Neural cell (in vitro differentiated cells): Measurements from ENCODE around the gene LIPA. TPM values are rescaled to one million over a fixed set of nuclear protein-coding genes. Genes with fewer than 3 reads are reported as not detected.
A peak's percentile ranks its signal among the peaks of the same experiment; 100 is the strongest.

ENCODE experiments used
- H2AFZ ChIP-seq: fragments of 200-600, 300-800 bp; sonication (generic), shearing (Covaris generic); 2 replicates; pipeline ENCODE4 v1.6.0; 2014; ENCODE audit warnings: low read depth, mild to moderate bottlenecking, antibody characterized with exemption, low read length, moderate library complexity
- H3F3A ChIP-seq: fragments of 200-600 bp; shearing (Covaris generic); 2 replicates; pipeline ENCODE4 v1.6.1; 2016; ENCODE audit warnings: mild to moderate bottlenecking, moderate library complexity, mixed read lengths, antibody characterized with exemption, low read length; ENCODE audit not compliant: insufficient read depth, poor library complexity, severe bottlenecking
- H3K27ac ChIP-seq: fragments of 200-600, 300-800 bp; sonication (generic), shearing (Covaris generic); 2 replicates; pipeline ENCODE4 v1.5.1; 2014; ENCODE audit warnings: mild to moderate bottlenecking, low read length, moderate library complexity
- H3K27me3 ChIP-seq: fragments of 300-800, 200-600 bp; sonication (generic), shearing (Covaris generic); 2 replicates; pipeline ENCODE4 v1.6.0; 2014; ENCODE audit warnings: mild to moderate bottlenecking, low read depth, low read length, moderate library complexity; ENCODE audit not compliant: insufficient read depth
- H3K36me3 ChIP-seq: fragments of 300-800, 200-600 bp; sonication (generic), shearing (Covaris generic); 2 replicates; pipeline ENCODE4 v1.5.1; 2014; ENCODE audit warnings: mild to moderate bottlenecking, antibody characterized with exemption, low read length, moderate library complexity; ENCODE audit not compliant: insufficient read depth
- H3K4me2 ChIP-seq: fragments of 300-800, 200-600 bp; sonication (generic), shearing (Covaris generic); 2 replicates; pipeline ENCODE4 v1.6.0; 2014; ENCODE audit warnings: mild to moderate bottlenecking, low read length
- H3K4me3 ChIP-seq: fragments of 300-800, 200-600 bp; sonication (generic), shearing (Covaris generic); 2 replicates; pipeline ENCODE4 v1.5.1; 2014; ENCODE audit warnings: mild to moderate bottlenecking, low read length, moderate library complexity
- H3K79me2 ChIP-seq: fragments of 200-600 bp; shearing (Covaris generic); replicated peaks from 2 replicates; pipeline ENCODE4 v1.6.0; 2014; ENCODE audit warnings: mild to moderate bottlenecking, low read length, moderate library complexity; ENCODE audit not compliant: insufficient read depth
- H3K9ac ChIP-seq: fragments of 300-800, 200-600 bp; sonication (generic), shearing (Covaris generic); 2 replicates; pipeline ENCODE4 v1.6.1; 2016; ENCODE audit warnings: mild to moderate bottlenecking, low read length, mixed read lengths
- H3K9me2 ChIP-seq: fragments of 200-600 bp; shearing (Covaris generic); 2 replicates; pipeline ENCODE4 v1.6.1; 2016; ENCODE audit warnings: mild to moderate bottlenecking, low read length, mixed read lengths; ENCODE audit not compliant: insufficient read depth
- H3K9me3 ChIP-seq: fragments of 200-600, 300-800 bp; sonication (generic), shearing (Covaris generic); 2 replicates; pipeline ENCODE4 v1.6.1; 2016; ENCODE audit warnings: mild to moderate bottlenecking, mixed run types, low read length, moderate library complexity, mixed read lengths
- H4K20me1 ChIP-seq: fragments of 200-600 bp; shearing (Covaris generic); 2 replicates; pipeline ENCODE4 v1.6.1; 2016; ENCODE audit warnings: mild to moderate bottlenecking, mixed run types; ENCODE audit not compliant: insufficient read depth
- CTCF ChIP-seq: fragments of 450-650 bp; IDR thresholded peaks from 2 replicates; pipeline ENCODE4 v1.5.1; 2014; ENCODE audit warnings: antibody characterized with exemption, mild to moderate bottlenecking, moderate library complexity; ENCODE audit not compliant: poor library complexity, severe bottlenecking
- EP300 ChIP-seq: fragments of 450-650 bp; conservative IDR thresholded peaks from 2 replicates; pipeline ENCODE4 v1.6.1; 2014; ENCODE audit warnings: antibody characterized with exemption, mild to moderate bottlenecking, moderate library complexity; ENCODE audit not compliant: poor library complexity, severe bottlenecking
- EZH2 ChIP-seq: fragments of 200-600, 300-800 bp; shearing (Covaris generic), sonication (generic); IDR thresholded peaks from 2 replicates; pipeline ENCODE4 v1.6.1; 2014; ENCODE audit warnings: antibody characterized with exemption, low read length, borderline replicate concordance, mild to moderate bottlenecking; ENCODE audit not compliant: insufficient read depth, poor library complexity, severe bottlenecking
- POLR2AphosphoS5 ChIP-seq: IDR thresholded peaks from 2 replicates; pipeline ENCODE4 v1.6.1; 2012
- RAD21 ChIP-seq: fragments of 450-650 bp; conservative IDR thresholded peaks from 2 replicates; pipeline ENCODE4 v1.6.1; 2014; ENCODE audit warnings: antibody characterized with exemption, mild to moderate bottlenecking, moderate library complexity
- REST ChIP-seq: IDR thresholded peaks from 2 replicates; pipeline ENCODE4 v1.6.1; 2012; ENCODE audit warnings: borderline replicate concordance
- SMC3 ChIP-seq: fragments of 450-650 bp; conservative IDR thresholded peaks from 2 replicates; pipeline ENCODE4 v1.6.1; 2014; ENCODE audit warnings: antibody characterized with exemption, mild to moderate bottlenecking, moderate library complexity; ENCODE audit not compliant: poor library complexity
- TAF1 ChIP-seq: IDR thresholded peaks from 2 replicates; pipeline ENCODE4 v1.6.1; 2012; ENCODE audit warnings: low read depth
- polyA plus RNA-seq: library from polyadenylated mRNA; depleted of rRNA; stranded (reverse); fragments of >200 nt; gene quantifications from 2 replicates; pipeline ENCODE4 v1.2.3, GENCODE V29; 2014

LIPA gene
- polyA plus RNA-seq, 1 donor from 2014 or later, result 20.8 TPM

GRCh38 chr10:89283936-89284475, 32.4 kb upstream of the LIPA start:
- peak overlapping the region; percentile 56 for H3K9ac ChIP-seq
- no peaks in the 10 kb centered on the region for H3K9me3 ChIP-seq
- peak overlapping the region; percentile 66 for H3K4me2 ChIP-seq
- peak overlapping the region; percentile 81 for H3K27ac ChIP-seq
- no peaks in the 10 kb centered on the region for H4K20me1 ChIP-seq
- H3F3A ChIP-seq, result peaks cover 3% of the 10 kb centered on the region
- H3K79me2 ChIP-seq, result no peaks in the 10 kb centered on the region
- no peaks in the 10 kb centered on the region for H3K9me2 ChIP-seq
- peak overlapping the region; percentile 56 for H3K4me3 ChIP-seq
- TF ChIP-seq REST, result peak; percentile 68
- no peak for TF ChIP-seq RAD21
- no peaks in the 10 kb centered on the region for H3K36me3 ChIP-seq
- H2AFZ ChIP-seq, result peak overlapping the region; percentile 25
- no peaks in the 10 kb centered on the region for H3K27me3 ChIP-seq

DNA sequence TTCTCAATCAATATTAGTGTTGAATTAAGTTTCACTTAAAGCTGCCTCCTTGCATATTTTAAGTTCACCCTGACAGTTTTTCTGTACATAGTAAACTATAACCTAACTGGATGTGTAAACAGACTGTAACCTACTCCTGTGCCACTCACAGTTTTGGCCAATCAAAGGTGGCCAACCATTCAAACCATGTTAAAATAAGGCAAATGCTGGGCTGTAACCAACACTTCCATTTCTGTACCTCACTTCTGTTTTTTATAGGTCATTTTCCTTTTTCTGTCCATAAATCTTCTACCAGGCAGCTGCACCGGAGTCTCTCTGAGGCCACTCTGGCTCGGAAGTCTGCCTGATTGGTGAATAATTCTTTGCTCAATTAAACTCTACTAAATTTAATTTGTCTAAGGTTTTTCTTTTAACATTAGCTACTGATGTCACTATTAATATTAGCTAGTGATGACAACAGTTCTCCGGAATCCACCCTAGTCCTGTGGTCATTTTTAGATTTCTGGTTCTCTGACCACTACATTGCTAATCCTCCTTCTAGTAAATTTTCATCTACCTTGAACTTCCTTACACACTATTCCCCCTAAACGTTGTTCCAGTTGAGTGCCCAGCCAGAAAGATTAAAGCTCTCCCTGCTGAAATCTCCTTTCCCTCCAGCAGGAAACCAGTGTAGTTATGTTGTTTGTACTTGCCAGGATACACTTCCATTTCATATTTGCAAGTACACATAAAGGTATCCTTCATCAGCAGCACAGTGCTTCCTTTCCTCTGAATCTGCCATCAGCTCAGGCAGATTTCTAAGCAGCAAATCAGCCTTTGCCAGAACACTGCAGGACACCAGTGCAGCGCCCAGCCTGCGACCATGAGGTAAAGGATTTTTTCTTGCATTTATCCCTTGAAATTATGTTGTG, 31.7 kb upstream of the LIPA start:
- H3K27me3 ChIP-seq, result no peaks in the 10 kb centered on the region
- H3K79me2 ChIP-seq, result no peaks in the 10 kb centered on the region
- no peaks in the 10 kb centered on the region for H3K9me2 ChIP-seq
- H3K9ac ChIP-seq, result peak overlapping the region; percentile 56
- H3K36me3 ChIP-seq, result no peaks in the 10 kb centered on the region
- no peaks in the 10 kb centered on the region for H4K20me1 ChIP-seq
- H3K27ac ChIP-seq, result peak overlapping the region; percentile 81
- H3K4me3 ChIP-seq, result peak overlapping the region; percentile 56
- peak overlapping the region; percentile 25 for H2AFZ ChIP-seq
- no peaks in the 10 kb centered on the region for H3K9me3 ChIP-seq
- peak overlapping the region; percentile 66 for H3K4me2 ChIP-seq
- peaks cover 3% of the 10 kb centered on the region for H3F3A ChIP-seq
- TF ChIP-seq SMC3 (no peak), CTCF (no peak), POLR2AphosphoS5 (peak; percentile 3)

DNA sequence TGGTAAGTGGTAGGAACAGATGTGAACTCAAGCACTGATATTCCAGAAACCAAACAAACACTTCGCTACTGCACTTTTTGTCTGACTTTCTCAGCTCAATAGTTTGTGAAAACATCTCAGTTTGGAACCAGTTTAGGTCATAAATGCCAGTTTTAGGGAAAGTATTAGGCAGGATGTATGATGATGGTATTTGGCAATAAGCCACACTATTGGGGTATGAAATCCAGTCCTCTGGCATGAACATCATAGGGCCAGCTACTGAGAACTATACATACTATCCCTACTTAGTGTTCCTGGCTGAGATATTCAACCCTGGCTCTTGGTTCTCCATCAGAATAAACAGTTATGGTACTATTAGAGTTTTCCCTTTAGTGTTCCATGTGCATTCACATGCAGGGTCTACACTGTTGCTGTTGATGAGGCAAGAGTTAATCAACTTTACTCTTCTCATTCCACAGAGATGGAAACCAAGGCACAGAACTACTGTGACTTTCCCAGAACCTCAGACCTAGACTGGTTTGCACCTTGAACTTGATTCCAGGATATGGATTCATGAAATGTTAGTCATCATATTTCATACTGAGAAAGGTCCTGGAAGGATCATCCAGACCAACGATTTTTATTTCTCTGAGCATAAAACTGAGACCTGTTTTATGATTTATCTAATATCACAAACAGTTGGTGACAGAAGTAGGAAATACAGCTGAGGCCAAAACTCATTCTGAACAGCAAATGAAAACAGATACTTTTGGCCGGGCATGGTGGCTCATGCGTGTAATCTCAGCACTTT, 30.2 kb upstream of the LIPA start:
- H3K9me2 ChIP-seq, result no peaks in the 10 kb centered on the region
- H3K27ac ChIP-seq, result no peak overlapping the region
- H3K9ac ChIP-seq, result no peak overlapping the region
- no peak overlapping the region for H3K4me3 ChIP-seq
- no peaks in the 10 kb centered on the region for H3K27me3 ChIP-seq
- peaks cover 3% of the 10 kb centered on the region for H3F3A ChIP-seq
- H3K36me3 ChIP-seq, result no peaks in the 10 kb centered on the region
- H3K9me3 ChIP-seq, result no peaks in the 10 kb centered on the region
- no peaks in the 10 kb centered on the region for H4K20me1 ChIP-seq
- H3K79me2 ChIP-seq, result no peaks in the 10 kb centered on the region
- H3K4me2 ChIP-seq, result no peak overlapping the region
- no peak overlapping the region for H2AFZ ChIP-seq
- no peak for TF ChIP-seq EP300
- TF ChIP-seq CTCF, result no peak
- TF ChIP-seq SMC3, result no peak
- no peak for TF ChIP-seq POLR2AphosphoS5
- no peak for TF ChIP-seq TAF1
- TF ChIP-seq EZH2, result no peak
